ENCODE measurements around the gene ABTB2.

GRCh38 chr11:34311126-34311525, 46.7 kb downstream of the ABTB2 start:
- TF ChIP-seq CTCF (IDR thresholded peaks at IDR 0.05) (no peak), POLR2A (IDR thresholded peaks at IDR 0.05) (no peak)

Measured in esophagus squamous epithelium (tissue), 4 donors.